HepG2 (cell line): Measurements from ENCODE around the gene CNEP1R1. TPM values are rescaled to one million over a fixed set of nuclear protein-coding genes. Genes with fewer than 3 reads are reported as not detected.
A peak's percentile ranks its signal among the peaks of the same experiment; 100 is the strongest.

Experiments used
- CEBPG ChIP-seq: IDR thresholded peaks from 2 replicates; pipeline ENCODE4 v1.6.1; 2016
- ESRRA ChIP-seq: sonication (generic); formaldehyde crosslinking; IDR thresholded peaks from 2 replicates; pipeline ENCODE4 v1.5.1; 2020; ENCODE audit warnings: mild to moderate bottlenecking, low read depth, missing genetic modification reagents
- FOSL1 ChIP-seq: sonication (generic); formaldehyde crosslinking; IDR thresholded peaks from 2 replicates; pipeline ENCODE4 v1.9.0; 2021; ENCODE audit warnings: missing genetic modification reagents, borderline replicate concordance
- FOSL2 ChIP-seq: sonication (generic); formaldehyde crosslinking; IDR thresholded peaks from 2 replicates; pipeline ENCODE4 v1.4.0; 2020; ENCODE audit warnings: missing genetic modification reagents
- HIVEP1 ChIP-seq: sonication (generic); formaldehyde crosslinking; IDR thresholded peaks from 2 replicates; pipeline ENCODE4 v1.4.0; 2020; ENCODE audit warnings: mild to moderate bottlenecking, missing genetic modification reagents
- HNF4G ChIP-seq, 2 experiments: sonication (generic) in 1 of 2; formaldehyde crosslinking in 1 of 2; IDR thresholded peaks; 2 replicates each; pipeline versions ENCODE4 v1.4.0 to v1.6.1; 2011 to 2020; ENCODE audit warnings: borderline replicate concordance in 2 of 2, low read depth in 2 of 2, mild to moderate bottlenecking in 2 of 2, low read length in 1 of 2, missing genetic modification reagents in 1 of 2, moderate library complexity in 1 of 2
- KDM5B ChIP-seq: sonication (generic); formaldehyde crosslinking; IDR thresholded peaks from 2 replicates; pipeline ENCODE4 v1.4.0; 2020; ENCODE audit warnings: missing genetic modification reagents, mild to moderate bottlenecking, borderline replicate concordance
- KDM6A ChIP-seq: IDR thresholded peaks from 2 replicates; pipeline ENCODE4 v1.6.1; 2016; ENCODE audit warnings: low read depth
- MTA3 ChIP-seq: sonication (generic); formaldehyde crosslinking; IDR thresholded peaks from 2 replicates; pipeline ENCODE4 v1.4.0; 2020; ENCODE audit warnings: missing genetic modification reagents
- MZF1 ChIP-seq: sonication (generic); formaldehyde crosslinking; IDR thresholded peaks from 2 replicates; pipeline ENCODE4 v1.8.1; 2023; ENCODE audit warnings: mild to moderate bottlenecking, missing genetic modification reagents, borderline replicate concordance
- NFE2 ChIP-seq: sonication (generic); formaldehyde crosslinking; IDR thresholded peaks from 2 replicates; pipeline ENCODE4 v1.4.0; 2020; ENCODE audit warnings: missing genetic modification reagents
- PTBP1 ChIP-seq: fragments of 200-400 bp; formaldehyde crosslinking; IDR thresholded peaks from 2 replicates; pipeline ENCODE4 v1.6.1; 2018; ENCODE audit warnings: low read length, low read depth; ENCODE audit not compliant: poor library complexity, severe bottlenecking
- SMC3 ChIP-seq: IDR thresholded peaks from 2 replicates; pipeline ENCODE4 v1.6.1; 2011; ENCODE audit warnings: low read length, improper control_type of control experiment
- THAP11 ChIP-seq: IDR thresholded peaks from 2 replicates; pipeline ENCODE4 v1.6.1; 2016; ENCODE audit warnings: missing biosample characterization, missing genetic modification reagents
- XRCC5 ChIP-seq: fragments of 200-400 bp; formaldehyde crosslinking; optimal IDR thresholded peaks from 2 replicates; pipeline ENCODE3; 2017; ENCODE audit warnings: mild to moderate bottlenecking, low read length
- ZFP90 ChIP-seq: sonication (generic); formaldehyde crosslinking; IDR thresholded peaks from 2 replicates; pipeline ENCODE4 v1.8.0; 2022; ENCODE audit warnings: missing genetic modification reagents, mild to moderate bottlenecking, inconsistent platforms, borderline replicate concordance
- ZMYM2 ChIP-seq: sonication (generic); formaldehyde crosslinking; IDR thresholded peaks from 2 replicates; pipeline ENCODE4 v1.8.0; 2022; ENCODE audit warnings: mild to moderate bottlenecking, missing genetic modification reagents
- ZNF138 ChIP-seq: sonication (generic); formaldehyde crosslinking; IDR thresholded peaks from 2 replicates; pipeline ENCODE4 v1.5.0; 2020; ENCODE audit warnings: mild to moderate bottlenecking, low read depth, missing genetic modification reagents
- ZNF17 ChIP-seq: sonication (generic); formaldehyde crosslinking; IDR thresholded peaks from 2 replicates; pipeline ENCODE4 v1.5.0; 2020; ENCODE audit warnings: mild to moderate bottlenecking, missing genetic modification reagents
- ZNF337 ChIP-seq: sonication (generic); formaldehyde crosslinking; IDR thresholded peaks from 2 replicates; pipeline ENCODE4 v1.5.1; 2020; ENCODE audit warnings: missing genetic modification reagents, low read depth, mild to moderate bottlenecking, borderline replicate concordance
- ZNF382 ChIP-seq: sonication (generic); formaldehyde crosslinking; IDR thresholded peaks from 2 replicates; pipeline ENCODE4 v1.5.0; 2020; ENCODE audit warnings: missing genetic modification reagents, mild to moderate bottlenecking, borderline replicate concordance
- ZNF501 ChIP-seq: sonication (generic); formaldehyde crosslinking; IDR thresholded peaks from 2 replicates; pipeline ENCODE4 v1.5.1; 2020; ENCODE audit warnings: mild to moderate bottlenecking, moderate library complexity, missing genetic modification reagents
- ZNF639 ChIP-seq: conservative IDR thresholded peaks from 2 replicates; pipeline ENCODE4 v1.6.1; 2018; ENCODE audit warnings: missing genetic modification reagents
- polyA plus RNA-seq, 8 experiments: library from polyadenylated mRNA; depleted of rRNA in 3 of 8; stranded (reverse) in 7 of 8; unstranded in 1 of 8; fragments of >200 nt; fragmentation: Illumina TruSeq in 4 of 8; extraction: Trizol in 4 of 8; gene quantifications; 2 replicates each; pipeline versions ENCODE4 v1.2.1 to v1.2.3, GENCODE V29; 2011 to 2016; ENCODE audit warnings: low read depth in 4 of 8, missing spikeins in 1 of 8, mixed read lengths in 1 of 8; ENCODE audit not compliant: insufficient read depth in 1 of 8
- total RNA-seq, 5 experiments: library from RNA; depleted of rRNA; stranded (reverse); fragments of >200 nt; fragmentation: Illumina TruSeq; extraction: Trizol; gene quantifications; 2 replicates each; pipeline ENCODE4 v1.2.3, GENCODE V29; 2016; ENCODE audit warnings: low read depth in 1 of 5
- TF ChIP-seq, protein P1 (sequence below): sonication (generic); formaldehyde crosslinking; conservative IDR thresholded peaks from 2 replicates; pipeline ENCODE4 v1.8.0; 2022; ENCODE audit warnings: mild to moderate bottlenecking, moderate library complexity, missing genetic modification reagents
- TF ChIP-seq, protein P2 (sequence below): sonication (generic); formaldehyde crosslinking; conservative IDR thresholded peaks from 2 replicates; pipeline ENCODE4 v1.4.0; 2020; ENCODE audit warnings: missing genetic modification reagents

CNEP1R1 gene
- total and polyA plus RNA-seq, 2 of the 13 experiments (the other 11 are each of a cell fraction or from before 2014, with no cell fraction given), result 23.6 to 26.8 TPM

- TF ChIP-seq HNF4G (IDR thresholded peaks at IDR 0.05; ENCODE audit: borderline replicate concordance, low read depth, low read length), result no peak; the same call in 1 of the 2 replicates
- 0 out of 2 replicates have a peak, but pooled peaks have one; percentile 27 for TF ChIP-seq HNF4G (CRISPR knock-in tag; IDR thresholded peaks at IDR 0.05; ENCODE audit: borderline replicate concordance, low read depth)
- TF ChIP-seq, protein P1, sequence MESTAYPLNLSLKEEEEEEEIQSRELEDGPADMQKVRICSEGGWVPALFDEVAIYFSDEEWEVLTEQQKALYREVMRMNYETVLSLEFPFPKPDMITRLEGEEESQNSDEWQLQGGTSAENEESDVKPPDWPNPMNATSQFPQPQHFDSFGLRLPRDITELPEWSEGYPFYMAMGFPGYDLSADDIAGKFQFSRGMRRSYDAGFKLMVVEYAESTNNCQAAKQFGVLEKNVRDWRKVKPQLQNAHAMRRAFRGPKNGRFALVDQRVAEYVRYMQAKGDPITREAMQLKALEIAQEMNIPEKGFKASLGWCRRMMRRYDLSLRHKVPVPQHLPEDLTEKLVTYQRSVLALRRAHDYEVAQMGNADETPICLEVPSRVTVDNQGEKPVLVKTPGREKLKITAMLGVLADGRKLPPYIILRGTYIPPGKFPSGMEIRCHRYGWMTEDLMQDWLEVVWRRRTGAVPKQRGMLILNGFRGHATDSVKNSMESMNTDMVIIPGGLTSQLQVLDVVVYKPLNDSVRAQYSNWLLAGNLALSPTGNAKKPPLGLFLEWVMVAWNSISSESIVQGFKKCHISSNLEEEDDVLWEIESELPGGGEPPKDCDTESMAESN (CRISPR knock-in tag), result peak; percentile 76
- peak; percentile 98 for TF ChIP-seq XRCC5
- no peak; the same call in 1 of the 2 replicates for TF ChIP-seq KDM6A (CRISPR knock-in tag)
- TF ChIP-seq KDM5B (CRISPR knock-in tag), result peak; percentile 94
- TF ChIP-seq THAP11 (CRISPR knock-in tag), result peak; percentile 95
- peak; percentile 85 for TF ChIP-seq SMC3
- TF ChIP-seq FOSL1 (CRISPR knock-in tag), result no peak
- peak; percentile 91 for TF ChIP-seq ESRRA (CRISPR knock-in tag)
- no peak; the same call in 1 of the 2 replicates for TF ChIP-seq CEBPG (CRISPR knock-in tag)
- TF ChIP-seq ZNF382, result no peak
- no peak; the same call in 1 of the 2 replicates for TF ChIP-seq ZMYM2 (CRISPR knock-in tag)
- no peak for TF ChIP-seq PTBP1
- peak; percentile 87; the same call in 1 of the 2 replicates for TF ChIP-seq ZFP90
- no peak for TF ChIP-seq MZF1 (CRISPR knock-in tag)
- TF ChIP-seq ZNF17, result no peak; the same call in 1 of the 2 replicates
- TF ChIP-seq, protein P2, sequence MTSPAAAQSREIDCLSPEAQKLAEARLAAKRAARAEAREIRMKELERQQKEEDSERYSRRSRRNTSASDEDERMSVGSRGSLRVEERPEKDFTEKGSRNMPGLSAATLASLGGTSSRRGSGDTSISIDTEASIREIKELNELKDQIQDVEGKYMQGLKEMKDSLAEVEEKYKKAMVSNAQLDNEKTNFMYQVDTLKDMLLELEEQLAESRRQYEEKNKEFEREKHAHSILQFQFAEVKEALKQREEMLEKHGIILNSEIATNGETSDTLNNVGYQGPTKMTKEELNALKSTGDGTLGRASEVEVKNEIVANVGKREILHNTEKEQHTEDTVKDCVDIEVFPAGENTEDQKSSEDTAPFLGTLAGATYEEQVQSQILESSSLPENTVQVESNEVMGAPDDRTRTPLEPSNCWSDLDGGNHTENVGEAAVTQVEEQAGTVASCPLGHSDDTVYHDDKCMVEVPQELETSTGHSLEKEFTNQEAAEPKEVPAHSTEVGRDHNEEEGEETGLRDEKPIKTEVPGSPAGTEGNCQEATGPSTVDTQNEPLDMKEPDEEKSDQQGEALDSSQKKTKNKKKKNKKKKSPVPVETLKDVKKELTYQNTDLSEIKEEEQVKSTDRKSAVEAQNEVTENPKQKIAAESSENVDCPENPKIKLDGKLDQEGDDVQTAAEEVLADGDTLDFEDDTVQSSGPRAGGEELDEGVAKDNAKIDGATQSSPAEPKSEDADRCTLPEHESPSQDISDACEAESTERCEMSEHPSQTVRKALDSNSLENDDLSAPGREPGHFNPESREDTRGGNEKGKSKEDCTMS (CRISPR knock-in tag), result no peak
- TF ChIP-seq ZNF639, result peak; percentile 86
- TF ChIP-seq NFE2 (CRISPR knock-in tag), result no peak
- no peak for TF ChIP-seq MTA3 (CRISPR knock-in tag)
- peak; percentile 94 for TF ChIP-seq HIVEP1 (CRISPR knock-in tag)
- TF ChIP-seq ZNF337 (CRISPR knock-in tag), result no peak; the same call in 1 of the 2 replicates
- TF ChIP-seq ZNF501 (CRISPR knock-in tag), result peak; percentile 98
- peak; percentile 68 for TF ChIP-seq FOSL2
- TF ChIP-seq ZNF138 (CRISPR knock-in tag), result peak; percentile 43; the same call in 1 of the 2 replicates
Observed at GRCh38 chr16:50024684-50025536, at the start of gene CNEP1R1 (continued).
